Adrenal gland (tissue), 12 donors: Measurements from ENCODE around the gene NAIF1. TPM values are rescaled to one million over a fixed set of nuclear protein-coding genes. Genes with fewer than 3 reads are reported as not detected.
"Not testable (repeated sequence)": the region's sequence is repeated elsewhere in the genome, so short reads cannot be mapped to it uniquely, and the experiment has no call there.

Experiments
- DNase-seq, 7 donors: peaks; one replicate each; pipeline ENCODE4 v3.0.0-alpha.2; 2019 to 2020
- H3K27ac ChIP-seq, 5 donors: fragments of 200-600 bp; sonication (generic) in 4 of 5; 1 replicate in 3 of 5; 2 replicates in 2 of 5; pipeline versions ENCODE4 v1.5.1 to v1.8.0; 2016 to 2020; ENCODE audit warnings: mild to moderate bottlenecking in 1 of 5
- H3K27me3 ChIP-seq: fragments of 200-600 bp; 2 replicates; pipeline ENCODE4 v1.8.0; 2021
- H3K36me3 ChIP-seq, 2 donors: fragments of 200-600 bp; replicated peaks in 1 of 2; 1 replicate in 1 of 2; 2 replicates in 1 of 2; pipeline versions ENCODE4 v1.5.1 to v1.8.0; 2018 to 2022
- H3K4me1 ChIP-seq, 2 donors: fragments of 200-600 bp; replicated peaks in 1 of 2; 1 replicate in 1 of 2; 2 replicates in 1 of 2; pipeline versions ENCODE4 v1.5.1 to v1.8.0; 2018 to 2021
- H3K4me3 ChIP-seq, 4 donors: fragments of 200-600 bp; sonication (generic) in 3 of 4; one replicate each; pipeline ENCODE4 v1.5.1; 2016 to 2018
- H3K9me3 ChIP-seq, 3 donors: fragments of 200-600 bp; sonication (generic) in 1 of 3; replicated peaks in 1 of 3; 1 replicate in 2 of 3; 2 replicates in 1 of 3; pipeline versions ENCODE4 v1.5.1 to v1.8.0; 2016 to 2021
- POLR2A ChIP-seq, 2 donors: fragments of 450-650 bp; IDR thresholded peaks; one replicate each; pipeline ENCODE4 v1.6.1; 2017; ENCODE audit warnings: antibody characterized with exemption in 2 of 2, mild to moderate bottlenecking in 2 of 2, moderate library complexity in 1 of 2
- WGBS, 4 donors: extraction: QIAGEN DNeasy Blood & Tissue Kit in 2 of 4; methylation state at CpG; one replicate each; pipeline versions ENCODE4 v1.1.5 to v1.1.7; 2013 to 2017; 5-methylcytosine and 5-hydroxymethylcytosine counted together
- intact Hi-C, 2 donors: fragments of 100-400 bp; cut with DNase I; formaldehyde crosslinking; loops; one replicate each; pipeline versions ENCODE4 v1.14.1 to v1.15.0; 2022 to 2023
- polyA plus RNA-seq, 3 donors: library from polyadenylated mRNA; stranded (reverse); fragments of 200-250 nt in 2 of 3; fragments of 350-450 nt in 1 of 3; fragmentation: Illumina TruSeq in 1 of 3; extraction: RNeasy Lipid Tissue Mini Kit (QIAGEN cat#74804) in 1 of 3; gene quantifications; one replicate each; pipeline ENCODE4 v1.2.3, GENCODE V29; 2013 to 2014
- total RNA-seq, 9 donors: library from RNA; depleted of rRNA in 4 of 9; stranded (reverse); fragments of >200 nt in 4 of 9; fragments of 120-200 nt in 1 of 9; fragmentation: NEBNext Ultra II Directional in 1 of 9; extraction: Animal tissue kit (Norgen Biotek cat#: 25700) in 1 of 9; gene quantifications; one replicate each; pipeline versions ENCODE4 v1.1.0 to v1.2.4, GENCODE V29; 2013 to 2023
- TF ChIP-seq, protein P1 (sequence below), 6 experiments: fragments of 450-650 bp in 4 of 6; fragments of 200-600 bp in 2 of 6; sonication (generic) in 1 of 6; IDR thresholded peaks; 1 replicate in 5 of 6; 2 replicates in 1 of 6; pipeline versions ENCODE4 v1.5.1 to v1.8.0; 2016 to 2021; ENCODE audit warnings: antibody characterized with exemption in 6 of 6, mild to moderate bottlenecking in 2 of 6, moderate library complexity in 1 of 6
- donor health status: healthy with polysubstance abuse.
- donor health status: Bipolar disorder and iron deficiency.
- donor health status: DM: yes; HTN: yes; CAD: no.
- donor health status: DM: no; HTN: no; CAD: no.
- donor health status: DM: no; HTN: no; CAD: no.
- donor health status: DM: yes; HTN: yes; CAD: no.

Gene NAIF1
- total and polyA plus RNA-seq, 12 donors = 6.6 to 20.7 (median 12.2) TPM

DNA sequence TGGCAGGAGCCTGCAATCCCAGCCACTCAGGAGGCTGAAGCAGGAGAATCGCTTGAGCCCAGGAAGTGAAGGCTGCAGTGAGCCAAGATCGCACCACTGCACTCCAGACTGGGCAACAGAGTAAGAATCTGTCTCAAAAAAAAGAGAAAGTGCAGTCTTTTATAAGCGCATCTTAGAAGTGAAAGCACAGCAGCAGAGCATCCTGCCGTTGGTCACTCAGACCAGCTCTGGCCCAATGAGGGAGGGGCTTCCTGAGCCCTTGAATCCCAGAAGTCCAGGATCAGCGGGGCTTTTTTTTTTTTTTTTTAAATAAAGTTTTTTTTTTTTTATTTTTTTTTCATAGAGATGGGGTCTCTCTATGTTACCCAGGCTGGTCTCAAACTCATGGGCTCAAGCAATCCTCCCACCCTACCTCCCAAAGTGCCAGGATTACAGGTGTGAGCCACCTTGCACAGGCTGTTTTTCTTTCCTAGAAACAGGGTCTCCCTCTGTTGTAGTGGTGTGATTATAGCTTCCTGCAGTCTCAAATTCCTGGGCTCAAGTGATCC lies 42.3 kb downstream of the NAIF1 start:
- intact Hi-C loops = no loop called here
- WGBS, 4 donors = 76 to 84% (median 78%) methylated on average over 5 of the region's 5 CpGs

DNA sequence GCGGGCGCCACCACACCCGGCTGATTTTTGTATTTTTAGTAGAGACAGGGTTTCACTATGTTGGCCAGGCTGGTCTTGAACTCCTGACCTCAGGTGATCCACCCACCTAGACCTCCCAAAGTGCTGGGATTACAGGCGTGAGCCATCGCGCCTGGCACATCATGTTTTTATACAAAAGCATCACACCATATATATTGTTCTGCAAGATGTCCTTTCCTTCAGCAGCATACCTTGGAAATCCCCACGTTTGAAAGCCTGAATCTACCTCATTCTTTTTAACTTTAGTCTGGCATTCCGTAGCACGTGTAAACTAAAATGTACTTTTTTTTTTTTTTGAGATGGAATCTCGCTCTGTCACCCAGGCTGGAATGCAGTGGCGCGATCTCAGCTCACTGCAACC lies 43.4 kb downstream of the NAIF1 start:
- H3K9me3 ChIP-seq, H3K27me3 ChIP-seq, H3K27ac ChIP-seq, H3K4me3 ChIP-seq, intact Hi-C loops, DNase-seq, H3K36me3 ChIP-seq: not testable (repeated sequence)
- H3K4me1 ChIP-seq = peaks cover 0 to 16% of the 10 kb centered on the region in 2 donors
- WGBS, 4 donors = 82 to 87% (median 86%) methylated on average over 12 of the region's 12 CpGs

More for the DNA sequence above, 42.3 kb downstream of the NAIF1 start:
- no peak for TF ChIP-seq POLR2A (IDR thresholded peaks at IDR 0.05)
- TF ChIP-seq, protein P1, sequence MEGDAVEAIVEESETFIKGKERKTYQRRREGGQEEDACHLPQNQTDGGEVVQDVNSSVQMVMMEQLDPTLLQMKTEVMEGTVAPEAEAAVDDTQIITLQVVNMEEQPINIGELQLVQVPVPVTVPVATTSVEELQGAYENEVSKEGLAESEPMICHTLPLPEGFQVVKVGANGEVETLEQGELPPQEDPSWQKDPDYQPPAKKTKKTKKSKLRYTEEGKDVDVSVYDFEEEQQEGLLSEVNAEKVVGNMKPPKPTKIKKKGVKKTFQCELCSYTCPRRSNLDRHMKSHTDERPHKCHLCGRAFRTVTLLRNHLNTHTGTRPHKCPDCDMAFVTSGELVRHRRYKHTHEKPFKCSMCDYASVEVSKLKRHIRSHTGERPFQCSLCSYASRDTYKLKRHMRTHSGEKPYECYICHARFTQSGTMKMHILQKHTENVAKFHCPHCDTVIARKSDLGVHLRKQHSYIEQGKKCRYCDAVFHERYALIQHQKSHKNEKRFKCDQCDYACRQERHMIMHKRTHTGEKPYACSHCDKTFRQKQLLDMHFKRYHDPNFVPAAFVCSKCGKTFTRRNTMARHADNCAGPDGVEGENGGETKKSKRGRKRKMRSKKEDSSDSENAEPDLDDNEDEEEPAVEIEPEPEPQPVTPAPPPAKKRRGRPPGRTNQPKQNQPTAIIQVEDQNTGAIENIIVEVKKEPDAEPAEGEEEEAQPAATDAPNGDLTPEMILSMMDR (IDR thresholded peaks at IDR 0.05) = no peak
- DNase-seq = no peak
- Histone ChIP-seq H3K4me3 (no peak overlapping the region), H3K27me3 (no peaks in the 10 kb centered on the region), H3K4me1 (peaks cover 0 to 16% of the 10 kb centered on the region in 2 donors), H3K36me3 (no peaks in the 10 kb centered on the region), H3K27ac (no peak overlapping the region), H3K9me3 (no peaks in the 10 kb centered on the region)

DNA sequence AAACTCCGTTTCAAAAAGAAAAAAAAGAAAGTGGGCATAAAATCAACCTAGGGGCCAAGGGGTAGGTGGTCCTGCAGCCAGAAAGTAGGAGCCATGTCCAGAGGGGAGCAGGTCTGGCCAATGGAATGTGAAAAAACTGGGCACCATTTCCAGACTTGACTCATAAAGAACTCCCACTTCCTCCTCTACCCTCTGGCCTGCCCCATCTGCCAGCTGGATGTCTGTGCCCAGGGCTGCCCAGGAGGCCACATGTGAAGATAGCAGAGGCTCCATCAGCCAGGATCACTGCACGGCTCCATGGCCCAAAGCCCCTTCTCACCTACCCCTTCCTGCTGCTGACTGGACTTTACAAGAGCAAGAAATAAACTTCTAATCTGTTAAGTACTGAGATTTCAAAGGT lies 44.2 kb downstream of the NAIF1 start:
- DNase-seq = peak in 3 of 7 donors; percentile 30 to 53 (median 48)
- intact Hi-C loops = no loop called here
- Histone ChIP-seq H3K4me1 (peaks cover 0 to 16% of the 10 kb centered on the region in 2 donors), H3K4me3 (no peak overlapping the region), H3K27me3 (no peaks in the 10 kb centered on the region), H3K27ac (no peak overlapping the region), H3K36me3 (no peaks in the 10 kb centered on the region), H3K9me3 (no peaks in the 10 kb centered on the region)
- TF ChIP-seq, protein P1 (IDR thresholded peaks at IDR 0.05) = no peak
- TF ChIP-seq POLR2A (IDR thresholded peaks at IDR 0.05) = no peak
- 55 to 63% (median 57%) methylated on average over 2 of the region's 2 CpGs for WGBS, 4 donors

DNA sequence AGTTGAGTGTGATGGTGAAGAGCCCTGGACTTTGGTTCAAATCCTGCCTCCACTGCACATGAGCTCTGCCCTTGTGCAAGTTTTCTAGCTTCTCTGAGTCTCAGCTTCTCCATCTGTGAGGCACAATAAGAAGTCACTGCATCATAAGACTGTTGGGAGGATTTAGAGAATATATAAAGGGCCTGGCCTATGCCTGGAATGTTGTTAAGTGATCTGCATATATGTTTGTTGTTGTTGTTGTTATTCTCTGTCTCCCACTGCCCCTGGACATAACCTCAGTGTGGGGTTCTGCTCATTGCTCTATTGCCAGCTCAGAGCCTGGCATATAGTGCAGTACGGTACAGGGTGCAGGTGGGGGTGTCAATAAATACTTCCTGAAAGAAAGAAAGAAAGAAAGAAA lies 46.0 kb downstream of the NAIF1 start:
- Histone ChIP-seq H3K27me3 (no peaks in the 10 kb centered on the region), H3K4me1 (peaks cover 0 to 3% of the 10 kb centered on the region in 2 donors), H3K4me3 (no peak overlapping the region), H3K27ac (no peak overlapping the region), H3K36me3 (no peaks in the 10 kb centered on the region), H3K9me3 (no peaks in the 10 kb centered on the region)
- WGBS, 4 donors = 0 to 89% (median 48%) methylated on average over 1 of the region's 1 CpG
- no peak for DNase-seq
- intact Hi-C loops = no loop called here
- TF ChIP-seq POLR2A (IDR thresholded peaks at IDR 0.05) = no peak
- TF ChIP-seq, protein P1 (IDR thresholded peaks at IDR 0.05) = no peak

DNA sequence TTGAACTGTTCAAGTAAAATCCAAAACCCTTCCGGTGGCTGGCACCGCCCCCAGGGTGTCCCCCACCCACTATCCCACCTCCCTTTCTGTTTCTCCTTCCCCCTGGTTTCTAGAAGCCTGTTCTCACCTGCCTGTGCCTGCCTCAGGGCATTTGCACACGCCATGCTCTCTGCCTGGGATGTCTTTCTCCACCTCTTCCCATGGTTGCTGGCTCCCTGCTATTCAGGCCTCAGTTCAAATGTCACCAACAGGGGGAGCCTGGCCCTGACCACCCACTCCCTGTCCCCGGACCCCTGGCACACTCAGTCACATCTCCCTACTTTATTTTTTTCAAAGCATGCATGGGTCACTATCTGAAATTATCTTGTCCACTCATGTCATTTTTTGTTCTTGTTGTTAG lies 46.4 kb downstream of the NAIF1 start:
- Histone ChIP-seq H3K27ac (no peak overlapping the region), H3K36me3 (no peaks in the 10 kb centered on the region), H3K4me3 (no peak overlapping the region), H3K4me1 (peaks cover 0 to 3% of the 10 kb centered on the region in 2 donors), H3K27me3 (no peaks in the 10 kb centered on the region), H3K9me3 (no peaks in the 10 kb centered on the region)
- no peak for TF ChIP-seq POLR2A (IDR thresholded peaks at IDR 0.05)
- TF ChIP-seq, protein P1 (IDR thresholded peaks at IDR 0.05) = no peak
- no peak for DNase-seq
- 89 to 98% (median 95%) methylated on average over 4 of the region's 4 CpGs for WGBS, 4 donors
- intact Hi-C loops = no loop called here
